OCI-LY7 (cell line): ENCODE measurements around the gene HPSE.

Source experiments
- EZH2phosphoT487 ChIP-seq: fragments of 200-600 bp; sonication (generic); IDR thresholded peaks from 2 replicates; pipeline ENCODE4 v1.6.1; 2018; ENCODE audit warnings: low read depth, borderline replicate concordance, mild to moderate bottlenecking, mixed run types, antibody characterized with exemption, low read length, moderate library complexity, mixed read lengths
- TF ChIP-seq, protein P1 (sequence below): fragments of 200-600 bp; sonication (generic); conservative IDR thresholded peaks from 2 replicates; pipeline ENCODE4 v1.5.1; 2014; ENCODE audit warnings: mild to moderate bottlenecking, antibody characterized with exemption, low read length, moderate library complexity, mixed read lengths

DNA sequence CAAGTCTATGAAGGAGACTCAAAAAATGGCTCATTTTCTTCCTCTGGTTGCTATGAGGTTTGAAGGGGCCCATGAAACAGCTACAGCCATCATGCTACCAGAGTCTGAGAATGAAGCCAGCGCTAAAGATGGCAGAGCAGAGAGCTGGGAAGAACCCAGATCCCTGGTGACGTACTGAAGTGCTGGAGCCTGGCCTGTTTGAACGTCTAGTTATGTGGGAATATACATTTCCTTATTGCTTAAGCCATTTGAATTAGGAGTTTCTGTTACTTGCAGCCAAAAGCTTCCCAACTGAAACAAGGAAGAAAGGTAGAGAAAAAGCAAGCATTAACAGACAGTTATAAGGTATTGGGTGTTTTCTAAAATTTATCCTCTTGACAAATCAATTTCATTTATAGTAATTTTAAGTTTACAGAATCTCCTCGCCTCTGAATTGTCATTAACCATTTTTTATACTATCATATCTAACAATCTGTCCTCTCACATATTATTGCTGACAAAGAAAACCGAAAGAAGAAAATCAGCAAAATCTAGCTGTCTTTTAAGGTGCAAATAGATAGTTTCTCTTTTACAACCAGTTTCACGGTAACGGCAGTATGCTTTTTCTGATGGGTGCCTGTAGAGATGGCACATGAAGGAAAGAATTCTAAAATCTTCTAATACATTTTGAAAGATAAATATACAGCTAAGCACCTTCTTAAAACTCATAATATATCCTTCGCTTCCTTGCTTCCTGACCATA lies 41.2 kb downstream of the HPSE start:
- TF ChIP-seq, protein P1, sequence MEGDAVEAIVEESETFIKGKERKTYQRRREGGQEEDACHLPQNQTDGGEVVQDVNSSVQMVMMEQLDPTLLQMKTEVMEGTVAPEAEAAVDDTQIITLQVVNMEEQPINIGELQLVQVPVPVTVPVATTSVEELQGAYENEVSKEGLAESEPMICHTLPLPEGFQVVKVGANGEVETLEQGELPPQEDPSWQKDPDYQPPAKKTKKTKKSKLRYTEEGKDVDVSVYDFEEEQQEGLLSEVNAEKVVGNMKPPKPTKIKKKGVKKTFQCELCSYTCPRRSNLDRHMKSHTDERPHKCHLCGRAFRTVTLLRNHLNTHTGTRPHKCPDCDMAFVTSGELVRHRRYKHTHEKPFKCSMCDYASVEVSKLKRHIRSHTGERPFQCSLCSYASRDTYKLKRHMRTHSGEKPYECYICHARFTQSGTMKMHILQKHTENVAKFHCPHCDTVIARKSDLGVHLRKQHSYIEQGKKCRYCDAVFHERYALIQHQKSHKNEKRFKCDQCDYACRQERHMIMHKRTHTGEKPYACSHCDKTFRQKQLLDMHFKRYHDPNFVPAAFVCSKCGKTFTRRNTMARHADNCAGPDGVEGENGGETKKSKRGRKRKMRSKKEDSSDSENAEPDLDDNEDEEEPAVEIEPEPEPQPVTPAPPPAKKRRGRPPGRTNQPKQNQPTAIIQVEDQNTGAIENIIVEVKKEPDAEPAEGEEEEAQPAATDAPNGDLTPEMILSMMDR, result no peak
- TF ChIP-seq EZH2phosphoT487, result no peak
